Transverse colon (tissue), 4 donors: Measurements from ENCODE around the gene SENP2. TPM values are rescaled to one million over a fixed set of nuclear protein-coding genes. Genes with fewer than 3 reads are reported as not detected.

Experiments
- DNase-seq: peaks from one replicate; pipeline ENCODE4 v3.0.0-alpha.2; 2019
- H3K27ac ChIP-seq, 4 donors: fragments of 200-600 bp; sonication (generic); 2 replicates each; pipeline ENCODE4 v1.5.1; 2016 to 2018; ENCODE audit warnings: inconsistent platforms in 4 of 4
- H3K27me3 ChIP-seq: fragments of 200-600 bp; sonication (generic); 2 replicates; pipeline ENCODE4 v1.5.1; 2017; ENCODE audit warnings: inconsistent platforms
- H3K36me3 ChIP-seq, 4 donors: fragments of 200-600 bp; sonication (generic); 2 replicates each; pipeline ENCODE4 v1.5.1; 2017 to 2019; ENCODE audit warnings: inconsistent platforms in 4 of 4
- H3K4me1 ChIP-seq, 4 donors: fragments of 200-600 bp; sonication (generic); 2 replicates each; pipeline ENCODE4 v1.5.1; 2017 to 2020; ENCODE audit warnings: inconsistent platforms in 4 of 4
- H3K4me3 ChIP-seq, 4 donors: fragments of 200-600 bp; sonication (generic); 1 replicate in 1 of 4; 2 replicates in 3 of 4; pipeline versions ENCODE4 v1.5.1 to v1.6.1; 2017 to 2019; ENCODE audit warnings: inconsistent platforms in 4 of 4
- H3K9me3 ChIP-seq, 2 donors: fragments of 200-600 bp; sonication (generic); 2 replicates each; pipeline ENCODE4 v1.5.1; 2017 to 2019; ENCODE audit warnings: inconsistent platforms in 2 of 2
- CTCF ChIP-seq, 5 experiments: fragments of 200-600 bp in 3 of 5; fragments of 450-650 bp in 2 of 5; sonication (generic) in 3 of 5; IDR thresholded peaks; 1 replicate in 2 of 5; 2 replicates in 3 of 5; pipeline ENCODE4 v1.5.1; 2016 to 2017; ENCODE audit warnings: antibody characterized with exemption in 5 of 5, inconsistent platforms in 3 of 5, mild to moderate bottlenecking in 2 of 5, moderate library complexity in 1 of 5
- EP300 ChIP-seq: sonication (generic); formaldehyde crosslinking; IDR thresholded peaks from one replicate; pipeline ENCODE4 v1.6.1; 2017; ENCODE audit warnings: antibody characterized with exemption, low read depth
- POLR2A ChIP-seq: fragments of 450-650 bp; IDR thresholded peaks from one replicate; pipeline ENCODE4 v1.6.1; 2016; ENCODE audit warnings: antibody characterized with exemption, mild to moderate bottlenecking, moderate library complexity
- POLR2AphosphoS5 ChIP-seq, 3 donors: sonication (generic); formaldehyde crosslinking; IDR thresholded peaks; one replicate each; pipeline ENCODE4 v1.6.1; 2016; ENCODE audit warnings: antibody characterized with exemption in 3 of 3
- WGBS, 2 donors: methylation state at CpG; one replicate each; pipeline ENCODE4 v1.1.5; 2018; ENCODE audit warnings: low coverage in 1 of 2; 5-methylcytosine and 5-hydroxymethylcytosine counted together
- in situ Hi-C, 4 donors: fragments of 200-750 bp; cut with MboI; loops; one replicate each; pipeline versions ENCODE4 v1.15.0 to v1.15.1; 2017; ENCODE audit warnings: low sequenced_read_pairs in 3 of 4, low pct_ligation_motif_present in 1 of 4, low pct_unique_long_range_greater_than_20kb in 1 of 4
- intact Hi-C: fragments of 100-400 bp; cut with DNase I; formaldehyde crosslinking; loops from one replicate; pipeline ENCODE4 v1.15.1; 2023; ENCODE audit warnings: low total_unique reads
- total RNA-seq, 4 donors: library from RNA; depleted of rRNA; stranded (reverse); fragments of >200 nt; gene quantifications; one replicate each; pipeline ENCODE4 v1.1.0, GENCODE V29; 2016

Gene SENP2
- total RNA-seq, 4 donors from 2014 or later: 4.0 to 28.4 (median 18.4) TPM

GRCh38 chr3:185585518-185585858 is 607 bp upstream of the SENP2 start:
- H3K27me3 ChIP-seq: no peaks in the 10 kb centered on the region
- TF ChIP-seq EP300 (no peak), POLR2AphosphoS5 (IDR thresholded peaks at IDR 0.05) (no peak), POLR2A (no peak), CTCF (IDR thresholded peaks at IDR 0.05) (no peak)
- H3K27ac ChIP-seq: peak overlapping the region; percentile 94 to 97 (median 96)
- no peaks in the 10 kb centered on the region for H3K9me3 ChIP-seq
- in situ Hi-C loops: loop anchor here in 1 of 4 donors (5.0 kb wide), 1 partner anchor 88 kb away; the partner anchor contains the start of gene TMEM41A
- intact Hi-C loops: no loop called here
- no peaks in the 10 kb centered on the region for H3K36me3 ChIP-seq
- 11 to 27% methylated on average over 5 to 9 of the region's 9 CpGs for WGBS, 2 donors
- peaks cover 17 to 41% (median 21%) of the 10 kb centered on the region in 4 donors for H3K4me1 ChIP-seq
- H3K4me3 ChIP-seq: peak overlapping the region in 3 of 4 donors; percentile 71 to 81 (median 79)
- DNase-seq: peak; percentile 36

- TF ChIP-seq POLR2A (no peak), EP300 (no peak), POLR2AphosphoS5 (IDR thresholded peaks at IDR 0.05) (no peak), CTCF (IDR thresholded peaks at IDR 0.05) (no peak)
- Histone ChIP-seq H3K36me3 (peaks cover 0 to 3% (median 0%) of the 10 kb centered on the region in 4 donors), H3K4me1 (peaks cover 17 to 41% (median 21%) of the 10 kb centered on the region in 4 donors), H3K27ac (peak overlapping the region; percentile 94 to 97 (median 96)), H3K4me3 (peak overlapping the region; percentile 71 to 93 (median 80)), H3K27me3 (no peaks in the 10 kb centered on the region), H3K9me3 (no peaks in the 10 kb centered on the region)
- intact Hi-C loops (no loop called here), in situ Hi-C loops (loop anchor here in 1 of 4 donors (5.0 kb wide), 1 partner anchor 89 kb away; the partner anchor contains the start of gene TMEM41A)
- WGBS, 2 donors: 2% methylated on average over 7 of the region's 7 CpGs; no CpG with 5 or more reads in 1 of the 2 donors
- no peak for DNase-seq
Observed at GRCh38 chr3:185586686-185587039, 568 bp downstream of the SENP2 start.

GRCh38 chr3:185594073-185594472 is 8.0 kb downstream of the SENP2 start:
- Histone ChIP-seq H3K4me1 (peaks cover 0 to 7% (median under 1%) of the 10 kb centered on the region in 4 donors), H3K27ac (no peak overlapping the region), H3K9me3 (no peaks in the 10 kb centered on the region), H3K4me3 (no peak overlapping the region), H3K36me3 (peaks cover 0 to 28% (median 9%) of the 10 kb centered on the region in 4 donors), H3K27me3 (no peaks in the 10 kb centered on the region)
- DNase-seq: no peak
- TF ChIP-seq EP300: no peak
- TF ChIP-seq CTCF (IDR thresholded peaks at IDR 0.05): no peak
- TF ChIP-seq POLR2A: no peak
- TF ChIP-seq POLR2AphosphoS5 (IDR thresholded peaks at IDR 0.05): no peak
- 69 to 71% methylated on average over 3 of the region's 3 CpGs for WGBS, 2 donors
- intact Hi-C loops: no loop called here
- in situ Hi-C loops: no loop called here

GRCh38 chr3:185595526-185595925 is 9.4 kb downstream of the SENP2 start:
- WGBS, 2 donors: 68 to 85% methylated on average over 4 of the region's 4 CpGs
- in situ Hi-C loops: no loop called here
- intact Hi-C loops: no loop called here
- TF ChIP-seq POLR2AphosphoS5 (IDR thresholded peaks at IDR 0.05) (no peak), EP300 (no peak), POLR2A (no peak), CTCF (IDR thresholded peaks at IDR 0.05) (no peak)
- Histone ChIP-seq H3K27ac (no peak overlapping the region), H3K9me3 (no peaks in the 10 kb centered on the region), H3K4me3 (no peak overlapping the region), H3K27me3 (no peaks in the 10 kb centered on the region), H3K36me3 (peaks cover 0 to 39% (median 11%) of the 10 kb centered on the region in 4 donors), H3K4me1 (no peaks in the 10 kb centered on the region)
- DNase-seq: no peak
